Breast epithelium (tissue), 4 donors: Measurements from ENCODE around the gene SPIRE1. TPM values are rescaled to one million over a fixed set of nuclear protein-coding genes. Genes with fewer than 3 reads are reported as not detected.

ENCODE experiments used
- DNase-seq, 2 donors: peaks; one replicate each; pipeline ENCODE4 v3.0.0-alpha.2; 2019; ENCODE audit warnings: low spot score in 2 of 2
- H3K27ac ChIP-seq, 2 donors: fragments of 200-600 bp; sonication (generic) in 1 of 2; one replicate each; pipeline ENCODE4 v1.5.1; 2016 to 2019; ENCODE audit warnings: mild to moderate bottlenecking in 1 of 2
- H3K27me3 ChIP-seq, 2 donors: fragments of 200-600 bp; sonication (generic) in 1 of 2; one replicate each; pipeline versions ENCODE4 v1.5.1 to v1.6.0; 2017 to 2019; ENCODE audit warnings: control low read depth in 1 of 2, mild to moderate bottlenecking in 1 of 2
- H3K36me3 ChIP-seq: fragments of 200-600 bp; one replicate; pipeline ENCODE4 v1.5.1; 2019
- H3K4me1 ChIP-seq, 2 donors: fragments of 200-600 bp; sonication (generic); one replicate each; pipeline ENCODE4 v1.5.1; 2016 to 2019; ENCODE audit warnings: control low read depth in 1 of 2
- H3K4me3 ChIP-seq, 3 donors: fragments of 200-600 bp; sonication (generic); 1 replicate in 2 of 3; 2 replicates in 1 of 3; pipeline ENCODE4 v1.5.1; 2016 to 2019; ENCODE audit warnings: mild to moderate bottlenecking in 3 of 3, moderate library complexity in 2 of 3
- H3K9me3 ChIP-seq, 2 donors: fragments of 200-600 bp; sonication (generic) in 1 of 2; one replicate each; pipeline ENCODE4 v1.5.1; 2016 to 2019; ENCODE audit warnings: control low read depth in 1 of 2
- CTCF ChIP-seq, 3 donors: fragments of 450-650 bp; IDR thresholded peaks; one replicate each; pipeline ENCODE4 v1.5.1; 2016 to 2017; ENCODE audit warnings: antibody characterized with exemption in 3 of 3, mild to moderate bottlenecking in 3 of 3, moderate library complexity in 3 of 3
- POLR2A ChIP-seq: fragments of 450-650 bp; IDR thresholded peaks from one replicate; pipeline ENCODE4 v1.6.1; 2016; ENCODE audit warnings: antibody characterized with exemption, mild to moderate bottlenecking, moderate library complexity
- POLR2AphosphoS5 ChIP-seq, 3 donors: sonication (generic); formaldehyde crosslinking; IDR thresholded peaks; one replicate each; pipeline ENCODE4 v1.6.1; 2017; ENCODE audit warnings: antibody characterized with exemption in 3 of 3
- intact Hi-C: fragments of 100-400 bp; cut with DNase I; formaldehyde crosslinking; loops from one replicate; pipeline ENCODE4 v1.15.1; 2023; ENCODE audit warnings: low total_unique reads
- total RNA-seq, 3 donors: library from RNA; depleted of rRNA; stranded (reverse); fragments of >200 nt; gene quantifications; one replicate each; pipeline ENCODE4 v1.1.0, GENCODE V29; 2016

The SPIRE1 gene
- total RNA-seq, 3 donors from 2014 or later = 24.3 to 38.5 (median 25.9) TPM

GRCh38 chr18:12474146-12474545 lies 183.8 kb downstream of the SPIRE1 start:
- intact Hi-C loops = no loop called here
- peaks cover 7% of the 10 kb centered on the region for H3K36me3 ChIP-seq
- H3K27ac ChIP-seq = no peak overlapping the region
- no peak for TF ChIP-seq CTCF (IDR thresholded peaks at IDR 0.05)
- TF ChIP-seq POLR2A = no peak
- no peak for TF ChIP-seq POLR2AphosphoS5 (IDR thresholded peaks at IDR 0.05)
- DNase-seq = no peak
- H3K27me3 ChIP-seq = no peaks in the 10 kb centered on the region
- no peaks in the 10 kb centered on the region for H3K9me3 ChIP-seq
- H3K4me1 ChIP-seq = no peaks in the 10 kb centered on the region
- H3K4me3 ChIP-seq = no peak overlapping the region

GRCh38 chr18:12470382-12471075 lies 187.4 kb downstream of the SPIRE1 start:
- no peaks in the 10 kb centered on the region for H3K9me3 ChIP-seq
- TF ChIP-seq POLR2A = no peak
- no peak for TF ChIP-seq POLR2AphosphoS5 (IDR thresholded peaks at IDR 0.05)
- TF ChIP-seq CTCF (IDR thresholded peaks at IDR 0.05) = no peak
- H3K4me3 ChIP-seq = no peak overlapping the region
- intact Hi-C loops = no loop called here
- DNase-seq = no peak
- H3K36me3 ChIP-seq = peaks cover 7% of the 10 kb centered on the region
- no peaks in the 10 kb centered on the region for H3K4me1 ChIP-seq
- no peaks in the 10 kb centered on the region for H3K27me3 ChIP-seq
- no peak overlapping the region for H3K27ac ChIP-seq

GRCh38 chr18:12468445-12468844 lies 189.5 kb downstream of the SPIRE1 start:
- TF ChIP-seq POLR2AphosphoS5 (IDR thresholded peaks at IDR 0.05) (no peak), POLR2A (no peak), CTCF (IDR thresholded peaks at IDR 0.05) (no peak)
- peaks cover under 1% of the 10 kb centered on the region for H3K36me3 ChIP-seq
- H3K4me3 ChIP-seq = no peak overlapping the region
- intact Hi-C loops = no loop called here
- no peaks in the 10 kb centered on the region for H3K27me3 ChIP-seq
- DNase-seq = no peak
- no peaks in the 10 kb centered on the region for H3K4me1 ChIP-seq
- no peaks in the 10 kb centered on the region for H3K9me3 ChIP-seq
- H3K27ac ChIP-seq = no peak overlapping the region

GRCh38 chr18:12464731-12465130 lies 193.2 kb downstream of the SPIRE1 start:
- Histone ChIP-seq H3K27ac (no peak overlapping the region), H3K4me3 (no peak overlapping the region), H3K4me1 (no peaks in the 10 kb centered on the region), H3K36me3 (no peaks in the 10 kb centered on the region), H3K9me3 (no peaks in the 10 kb centered on the region), H3K27me3 (no peaks in the 10 kb centered on the region)
- intact Hi-C loops = no loop called here
- DNase-seq = no peak
- TF ChIP-seq CTCF (IDR thresholded peaks at IDR 0.05) (no peak), POLR2AphosphoS5 (IDR thresholded peaks at IDR 0.05) (no peak), POLR2A (no peak)

GRCh38 chr18:12463191-12463590 lies 194.7 kb downstream of the SPIRE1 start:
- no peak for TF ChIP-seq POLR2A
- no peak for TF ChIP-seq POLR2AphosphoS5 (IDR thresholded peaks at IDR 0.05)
- TF ChIP-seq CTCF (IDR thresholded peaks at IDR 0.05) = no peak
- intact Hi-C loops = loop anchor here (2.0 kb wide), 1 partner anchor 54 kb away; no protein-coding TSS in a partner anchor
- no peaks in the 10 kb centered on the region for H3K36me3 ChIP-seq
- no peaks in the 10 kb centered on the region for H3K4me1 ChIP-seq
- H3K27me3 ChIP-seq = no peaks in the 10 kb centered on the region
- H3K9me3 ChIP-seq = no peaks in the 10 kb centered on the region
- H3K4me3 ChIP-seq = no peak overlapping the region
- no peak overlapping the region for H3K27ac ChIP-seq
- DNase-seq = no peak
